HS-5 (cell line): ENCODE data around the gene MASP1.

Source experiments
- DNase-seq: peaks from one replicate; pipeline ENCODE4 v3.0.0-alpha.2; 2012; ENCODE audit warnings: low read depth

Gene MASP1

GRCh38 chr3:187186801-187187421 lies 104.6 kb downstream of the MASP1 start:
- no peak for DNase-seq

GRCh38 chr3:187186375-187186774 lies 105.2 kb downstream of the MASP1 start:
- no peak for DNase-seq

- no peak for DNase-seq
Measured at GRCh38 chr3:187185759-187186158, 105.8 kb downstream of the MASP1 start.
